Ovary (tissue), 9 donors: ENCODE measurements around the gene SURF6. TPM values are rescaled to one million over a fixed set of nuclear protein-coding genes. Genes with fewer than 3 reads are reported as not detected.
A peak's percentile ranks its signal among the peaks of the same experiment; 100 is the strongest.
"Not testable (repeated sequence)": the region's sequence is repeated elsewhere in the genome, so short reads cannot be mapped to it uniquely, and the experiment has no call there.

Experiments used
- DNase-seq, 5 donors: peaks; one replicate each; pipeline ENCODE4 v3.0.0-alpha.2; 2019 to 2020
- H3K27ac ChIP-seq, 2 donors: fragments of 200-600 bp; one replicate each; pipeline versions ENCODE4 v1.5.1 to v1.8.0; 2019 to 2022
- H3K27me3 ChIP-seq: fragments of 200-600 bp; one replicate; pipeline ENCODE4 v1.8.0; 2022
- H3K36me3 ChIP-seq: fragments of 200-600 bp; sonication (generic); one replicate; pipeline ENCODE4 v1.5.1; 2019
- H3K4me1 ChIP-seq: one replicate; pipeline ENCODE4 v1.8.1; 2013; ENCODE audit warnings: mild to moderate bottlenecking, moderate library complexity; ENCODE audit not compliant: insufficient read depth
- H3K4me3 ChIP-seq: fragments of 200-600 bp; sonication (generic); one replicate; pipeline ENCODE4 v1.5.1; 2017
- H3K9me3 ChIP-seq, 2 donors: fragments of 200-600 bp in 1 of 2; sonication (generic) in 1 of 2; one replicate each; pipeline versions ENCODE4 v1.5.1 to v1.8.1; 2013 to 2019; ENCODE audit warnings: mild to moderate bottlenecking in 1 of 2, moderate library complexity in 1 of 2
- CTCF ChIP-seq, 3 donors: fragments of 450-650 bp in 2 of 3; fragments of 200-600 bp in 1 of 3; IDR thresholded peaks; one replicate each; pipeline versions ENCODE4 v1.5.1 to v1.8.0; 2016 to 2022; ENCODE audit warnings: antibody characterized with exemption in 3 of 3, mild to moderate bottlenecking in 1 of 3
- EP300 ChIP-seq: sonication (generic); formaldehyde crosslinking; IDR thresholded peaks from one replicate; pipeline ENCODE4 v1.6.1; 2017; ENCODE audit warnings: antibody characterized with exemption
- POLR2A ChIP-seq: fragments of 450-650 bp; IDR thresholded peaks from one replicate; pipeline ENCODE4 v1.6.1; 2017; ENCODE audit warnings: antibody characterized with exemption, mild to moderate bottlenecking, moderate library complexity
- WGBS, 3 donors: extraction: QIAGEN DNeasy Blood & Tissue Kit in 1 of 3; methylation state at CpG; one replicate each; pipeline versions ENCODE4 v1.1.5 to v1.1.7; 2013 to 2017; 5-methylcytosine and 5-hydroxymethylcytosine counted together
- intact Hi-C, 4 donors: fragments of 100-400 bp; cut with DNase I; formaldehyde crosslinking; loops; one replicate each; pipeline versions ENCODE4 v1.11.0 to v1.15.1; 2022 to 2023
- polyA plus RNA-seq, 2 donors: library from polyadenylated mRNA; stranded (reverse); fragments of 200-250 nt in 1 of 2; fragments of 350-450 nt in 1 of 2; fragmentation: Illumina TruSeq in 1 of 2; extraction: RNeasy Lipid Tissue Mini Kit (QIAGEN cat#74804) in 1 of 2; gene quantifications; one replicate each; pipeline ENCODE4 v1.2.3, GENCODE V29; 2013 to 2014
- total RNA-seq, 7 donors: library from RNA; depleted of rRNA in 2 of 7; stranded (reverse); fragments of >200 nt in 2 of 7; fragmentation: NEBNext Ultra II Directional in 3 of 7; extraction: Animal tissue kit (Norgen Biotek cat#: 25700) in 3 of 7; gene quantifications; one replicate each; pipeline versions ENCODE4 v1.1.0 to v1.2.4, GENCODE V29; 2016 to 2023
- donor health status: DM: no; HTN: no; CAD: no; lungs with moderate emphysema.
- donor health status: DM: no; HTN: no; CAD: no.
- donor health status: Bipolar disorder and iron deficiency.
- donor health status: DM: yes; HTN: yes; CAD: no.
- donor health status: DM: no; HTN: no; CAD: no.
- donor health status: DM: yes; HTN: yes; CAD: no.

SURF6 gene
- total and polyA plus RNA-seq, 9 donors, result 12.7 to 24.9 (median 21.0) TPM

GRCh38 chr9:133339641-133340040 lies 3.7 kb upstream of the SURF6 start:
- no peaks in the 10 kb centered on the region for H3K9me3 ChIP-seq
- TF ChIP-seq POLR2A (no peak), CTCF (IDR thresholded peaks at IDR 0.05) (no peak), EP300 (no peak)
- H3K4me3 ChIP-seq, result no peak overlapping the region
- peaks cover 5% of the 10 kb centered on the region for H3K4me1 ChIP-seq
- H3K27ac ChIP-seq, result no peak overlapping the region
- WGBS, 3 donors, result 52 to 58% (median 56%) methylated on average over 5 of the region's 5 CpGs
- intact Hi-C loops, result no loop called here
- DNase-seq, result no peak
- no peaks in the 10 kb centered on the region for H3K27me3 ChIP-seq
- no peaks in the 10 kb centered on the region for H3K36me3 ChIP-seq

GRCh38 chr9:133334888-133335287 lies 1.1 kb downstream of the SURF6 start:
- H3K9me3 ChIP-seq, H3K27ac ChIP-seq, H3K36me3 ChIP-seq, H3K4me1 ChIP-seq, H3K27me3 ChIP-seq: not testable (repeated sequence)
- intact Hi-C loops, result loop anchor here in 2 of 4 donors (5.0 kb wide), 2 partner anchors 148 to 153 kb away; no protein-coding TSS in a partner anchor
- DNase-seq, result peak in 1 of 5 donors; percentile 24
- WGBS, 3 donors, result 62 to 73% (median 64%) methylated on average over 11 of the region's 11 CpGs
- peak overlapping the region; percentile 85 for H3K4me3 ChIP-seq

- Histone ChIP-seq H3K36me3 (no peaks in the 10 kb centered on the region), H3K27me3 (no peaks in the 10 kb centered on the region), H3K27ac (no peak overlapping the region), H3K4me3 (no peak overlapping the region), H3K9me3 (no peaks in the 10 kb centered on the region), H3K4me1 (peaks cover 5% of the 10 kb centered on the region)
- 87 to 93% (median 88%) methylated on average over 6 of the region's 6 CpGs for WGBS, 3 donors
- peak in 1 of 5 donors; percentile 25 for DNase-seq
- TF ChIP-seq EP300 (no peak), CTCF (IDR thresholded peaks at IDR 0.05) (no peak), POLR2A (no peak)
- intact Hi-C loops, result loop anchor here in 2 of 4 donors (5.0 kb wide), 2 partner anchors 147 to 152 kb away; no protein-coding TSS in a partner anchor
These were observed 1.8 kb downstream of the SURF6 start for GRCh38 chr9:133334161-133334560.

GRCh38 chr9:133333566-133333965 lies 2.4 kb downstream of the SURF6 start:
- intact Hi-C loops, result loop anchor here in 2 of 4 donors (5.0 kb wide), 2 partner anchors 146 to 151 kb away; no protein-coding TSS in a partner anchor

More at GRCh38 chr9:133333566-133333965, 2.4 kb downstream of the SURF6 start:
- Histone ChIP-seq H3K36me3 (no peaks in the 10 kb centered on the region), H3K27ac (no peak overlapping the region), H3K4me1 (peaks cover 5% of the 10 kb centered on the region), H3K9me3 (no peaks in the 10 kb centered on the region), H3K27me3 (no peaks in the 10 kb centered on the region), H3K4me3 (no peak overlapping the region)
- WGBS, 3 donors, result 84 to 89% (median 89%) methylated on average over 10 of the region's 10 CpGs
- DNase-seq, result peak in 1 of 5 donors; percentile 37
- TF ChIP-seq EP300, result no peak
- TF ChIP-seq CTCF (IDR thresholded peaks at IDR 0.05), result no peak
- TF ChIP-seq POLR2A, result no peak
